Activated CD4-positive, alpha-beta memory T cell treated with anti-CD3 and anti-CD28 coated beads, Interleukin-2, amount 10 ng/mL, durations not matched to agents 7 days and 5 days (primary cell): ENCODE data around the gene CCDC6. TPM values are rescaled to one million over a fixed set of nuclear protein-coding genes. Genes with fewer than 3 reads are reported as not detected.
"Not testable (repeated sequence)": the region's sequence is repeated elsewhere in the genome, so short reads cannot be mapped to it uniquely, and the experiment has no call there.

Source experiments
- CTCF ChIA-PET: fragments of 350-600 bp; sonication (Branson Sonifier 250); formaldehyde crosslinking; loops from one replicate; lab custom pipeline; 2021; ENCODE audit warnings: antibody characterized with exemption, inconsistent platforms; lab: Charles Lee
- POLR2A ChIA-PET: fragments of 350-600 bp; sonication (Branson Sonifier 250); formaldehyde crosslinking; loops from one replicate; lab custom pipeline; 2021; ENCODE audit warnings: antibody characterized with exemption; lab: Charles Lee
- DNase-seq: peaks from one replicate; pipeline ENCODE4 v3.0.0-alpha.2; 2020
- H3K27ac Mint-ChIP-seq: one replicate; pipeline ENCODE4 v1.8.0; 2021; ENCODE audit warnings: mild to moderate bottlenecking, mixed read lengths
- H3K27me3 Mint-ChIP-seq: one replicate; pipeline ENCODE4 v1.8.0; 2021; ENCODE audit warnings: mixed read lengths
- H3K36me3 Mint-ChIP-seq: one replicate; pipeline ENCODE4 v1.8.0; 2021; ENCODE audit warnings: low read depth, mixed read lengths
- H3K4me1 Mint-ChIP-seq: one replicate; pipeline ENCODE4 v1.8.0; 2021; ENCODE audit warnings: mixed read lengths
- H3K4me3 Mint-ChIP-seq: one replicate; pipeline ENCODE4 v1.8.0; 2021; ENCODE audit warnings: mild to moderate bottlenecking, mixed read lengths
- H3K9me3 Mint-ChIP-seq: one replicate; pipeline ENCODE4 v1.8.0; 2021; ENCODE audit warnings: mixed read lengths
- total RNA-seq, 2 experiments: library from RNA; stranded (reverse); gene quantifications; one replicate each; pipeline ENCODE4 v1.2.3, GENCODE V29; 2021

Gene CCDC6
- total RNA-seq, 2 experiments from 2014 or later, result 22.4 to 22.6 TPM

- POLR2A ChIA-PET, result no interaction called here
- H3K9me3 Mint-ChIP-seq, result no peaks in the 10 kb centered on the region
- CTCF ChIA-PET, result no interaction called here
- no peaks in the 10 kb centered on the region for H3K4me1 Mint-ChIP-seq
- no peak for DNase-seq
- no peak overlapping the region for H3K4me3 Mint-ChIP-seq
- no peaks in the 10 kb centered on the region for H3K36me3 Mint-ChIP-seq
- H3K27me3 Mint-ChIP-seq, result peaks cover 10% of the 10 kb centered on the region
- no peak overlapping the region for H3K27ac Mint-ChIP-seq
These were observed 153.9 kb downstream of the CCDC6 start for GRCh38 chr10:59752278-59752940.

DNA sequence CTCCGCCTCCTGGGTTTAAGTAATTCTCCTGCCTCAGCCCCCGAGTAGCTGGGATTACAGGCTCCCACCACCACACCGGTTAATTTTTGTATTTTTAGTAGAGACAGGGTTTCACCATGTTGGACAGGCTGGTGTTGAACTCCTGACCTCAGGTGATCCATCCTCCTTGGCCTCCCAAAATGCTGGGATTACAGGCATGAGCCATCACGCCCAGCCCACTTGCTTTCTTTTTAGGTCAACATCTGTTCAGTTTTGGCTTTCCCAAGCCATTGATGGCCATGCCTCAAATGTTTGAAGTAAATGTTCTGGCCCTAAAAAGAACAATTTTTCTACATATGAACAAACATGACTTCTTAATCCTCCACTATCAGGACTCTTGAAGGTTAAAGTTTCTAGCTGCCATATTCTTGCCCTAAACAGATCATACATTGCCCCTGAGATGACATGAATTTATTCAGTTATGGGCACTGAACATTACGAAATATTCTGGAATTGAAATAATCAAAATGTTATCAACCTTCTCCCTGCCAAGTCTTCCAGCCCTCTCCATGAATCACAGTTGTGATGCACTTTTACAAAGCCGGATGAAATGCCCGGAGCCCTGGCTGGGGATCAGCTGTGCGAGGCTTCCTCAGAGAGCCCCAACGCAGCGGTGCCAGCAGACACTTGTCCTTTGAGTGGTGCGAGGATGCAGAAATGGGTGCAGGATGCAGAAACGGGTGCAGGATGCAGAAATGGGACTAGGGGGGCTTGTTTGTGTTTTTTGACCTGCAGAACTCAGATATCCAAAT lies 156.0 kb downstream of the CCDC6 start:
- peaks cover 12% of the 10 kb centered on the region for H3K27me3 Mint-ChIP-seq
- POLR2A ChIA-PET, result no interaction called here
- H3K36me3 Mint-ChIP-seq, result no peaks in the 10 kb centered on the region
- no peaks in the 10 kb centered on the region for H3K4me1 Mint-ChIP-seq
- CTCF ChIA-PET, result no interaction called here
- H3K27ac Mint-ChIP-seq, result no peak overlapping the region
- DNase-seq, result no peak
- no peaks in the 10 kb centered on the region for H3K9me3 Mint-ChIP-seq
- no peak overlapping the region for H3K4me3 Mint-ChIP-seq

GRCh38 chr10:59748834-59749233 lies 157.5 kb downstream of the CCDC6 start:
- Mint-ChIP-seq H3K4me3 (no peak overlapping the region), H3K36me3 (no peaks in the 10 kb centered on the region), H3K4me1 (no peaks in the 10 kb centered on the region), H3K27ac (no peak overlapping the region), H3K27me3 (peaks cover 12% of the 10 kb centered on the region), H3K9me3 (peaks cover 2% of the 10 kb centered on the region)
- ChIA-PET POLR2A (no interaction called here), CTCF (no interaction called here)
- DNase-seq, result no peak

DNA sequence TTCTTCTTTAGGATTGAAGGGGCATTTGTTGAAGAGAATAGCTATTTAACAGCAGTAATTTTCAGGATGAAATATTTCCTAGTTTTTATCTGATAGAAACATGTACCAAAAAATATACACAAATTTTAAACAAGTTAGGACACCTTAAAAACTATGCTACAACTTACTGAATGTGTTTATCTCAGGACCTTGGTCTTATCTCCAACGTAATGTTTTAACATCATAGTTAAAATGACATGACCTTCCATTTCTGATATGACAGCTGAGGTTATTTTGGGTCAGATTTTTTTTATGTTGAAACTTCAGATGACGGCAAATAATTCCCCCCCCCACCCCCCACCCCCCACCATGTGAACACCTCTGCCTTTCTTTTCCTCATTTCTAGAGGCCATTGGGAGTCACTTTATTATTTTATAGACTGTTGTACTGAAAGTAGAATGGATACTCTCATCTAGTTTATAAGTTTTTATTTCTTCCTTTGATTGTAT lies 161.1 kb downstream of the CCDC6 start:
- DNase-seq, result no peak
- CTCF ChIA-PET, result no interaction called here
- POLR2A ChIA-PET, result no interaction called here
- H3K9me3 Mint-ChIP-seq, result peaks cover 2% of the 10 kb centered on the region
- no peak overlapping the region for H3K27ac Mint-ChIP-seq
- no peaks in the 10 kb centered on the region for H3K4me1 Mint-ChIP-seq
- no peak overlapping the region for H3K4me3 Mint-ChIP-seq
- peaks cover 2% of the 10 kb centered on the region for H3K27me3 Mint-ChIP-seq
- no peaks in the 10 kb centered on the region for H3K36me3 Mint-ChIP-seq

GRCh38 chr10:59744762-59745161 lies 161.6 kb downstream of the CCDC6 start:
- H3K4me3 Mint-ChIP-seq, POLR2A ChIA-PET, H3K4me1 Mint-ChIP-seq, H3K27me3 Mint-ChIP-seq, H3K27ac Mint-ChIP-seq, H3K36me3 Mint-ChIP-seq, DNase-seq, H3K9me3 Mint-ChIP-seq, CTCF ChIA-PET: not testable (repeated sequence)

DNA sequence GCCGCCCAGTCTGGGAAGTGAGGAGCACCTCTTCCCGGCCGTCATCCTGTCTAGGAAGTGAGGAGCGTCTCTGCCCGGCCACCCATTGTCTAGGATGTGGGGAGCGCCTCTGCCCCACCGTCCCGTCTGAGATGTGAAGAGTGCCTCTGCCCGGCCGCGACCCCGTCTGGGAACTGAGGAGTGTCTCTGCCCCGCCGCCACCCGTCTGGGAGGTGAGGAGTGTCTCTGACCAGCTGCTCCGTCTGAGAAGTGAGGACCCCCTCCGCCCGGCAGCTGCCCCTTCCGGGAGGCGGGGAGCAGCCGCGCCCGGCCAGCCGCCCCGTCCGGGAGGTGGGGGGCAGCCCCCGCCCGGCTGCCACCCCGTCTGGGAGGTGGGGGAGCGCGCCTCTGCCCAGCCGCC lies 162.2 kb downstream of the CCDC6 start:
- H3K4me3 Mint-ChIP-seq, H3K27ac Mint-ChIP-seq, H3K4me1 Mint-ChIP-seq, CTCF ChIA-PET, POLR2A ChIA-PET, H3K9me3 Mint-ChIP-seq, H3K27me3 Mint-ChIP-seq, DNase-seq, H3K36me3 Mint-ChIP-seq: not testable (repeated sequence)

DNA sequence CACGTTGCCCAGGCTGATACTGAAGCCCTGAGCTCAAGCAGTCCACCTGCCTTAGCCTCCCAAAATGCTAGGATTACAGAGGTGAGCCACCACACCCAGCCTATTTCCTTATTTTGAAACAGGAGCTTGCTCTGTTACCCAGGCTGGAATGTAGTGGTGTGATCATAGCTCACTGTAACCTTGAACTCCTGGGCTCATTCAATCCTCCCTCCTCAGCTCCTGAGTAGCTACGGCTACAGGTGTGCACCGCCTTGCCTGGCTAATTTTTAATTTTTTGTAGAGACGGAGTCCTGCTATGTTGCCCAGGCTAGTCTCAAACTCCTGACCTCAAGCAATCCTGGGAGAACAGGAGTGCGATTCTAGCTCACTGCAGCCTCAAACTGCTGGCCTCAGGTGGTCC lies 164.8 kb downstream of the CCDC6 start:
- POLR2A ChIA-PET, result no interaction called here
- Mint-ChIP-seq H3K36me3 (no peaks in the 10 kb centered on the region), H3K4me1 (no peaks in the 10 kb centered on the region), H3K9me3 (peaks cover 2% of the 10 kb centered on the region), H3K4me3 (no peak overlapping the region), H3K27ac (no peak overlapping the region), H3K27me3 (peaks cover 7% of the 10 kb centered on the region)
- CTCF ChIA-PET, result no interaction called here
- no peak for DNase-seq

DNA sequence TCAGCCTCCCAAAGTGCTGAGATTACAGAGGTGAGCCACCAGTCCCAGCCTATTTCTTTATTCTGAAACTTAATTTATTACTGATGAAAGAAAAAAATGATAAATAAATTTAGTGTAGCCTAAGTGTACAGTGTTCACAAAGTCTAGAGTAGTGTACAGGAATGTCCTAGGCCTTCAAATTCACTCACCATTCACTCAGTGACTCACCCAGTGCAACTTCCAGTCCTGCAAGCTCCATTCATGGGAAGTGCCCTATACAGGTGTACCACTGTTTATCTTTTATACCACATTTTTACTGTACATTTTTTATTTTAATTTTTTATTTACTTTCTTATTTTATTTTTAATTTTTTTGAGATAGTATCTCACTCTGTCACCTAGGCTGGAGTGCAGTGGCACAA lies 165.3 kb downstream of the CCDC6 start:
- no peak for DNase-seq
- Mint-ChIP-seq H3K27ac (no peak overlapping the region), H3K4me1 (no peaks in the 10 kb centered on the region), H3K9me3 (peaks cover 2% of the 10 kb centered on the region), H3K4me3 (no peak overlapping the region), H3K27me3 (peaks cover 7% of the 10 kb centered on the region), H3K36me3 (no peaks in the 10 kb centered on the region)
- CTCF ChIA-PET, result no interaction called here
- POLR2A ChIA-PET, result no interaction called here

Other genes starting within 250 kb of the CCDC6 start
- under 1 TPM; 0.48 to 0.58 TPM for gene SLC16A9, start 196.7 kb downstream of the CCDC6 start, total RNA-seq
- not detected for gene MRLN, start 153.1 kb downstream of the CCDC6 start, total RNA-seq